ENCODE measurements around the gene SH3TC2.

GRCh38 chr5:149080294-149080693 lies 17.4 kb upstream of the SH3TC2 start:
- TF ChIP-seq CTCF (conservative IDR thresholded peaks at IDR 0.05; ENCODE audit: low read depth, low read length), result no peak
- TF ChIP-seq POLR2A (IDR thresholded peaks at IDR 0.05; ENCODE audit: low read depth, low read length), result no peak
- no peak for TF ChIP-seq USF2 (IDR thresholded peaks at IDR 0.05; ENCODE audit: low read depth, low read length)
- TF ChIP-seq SMC3 (IDR thresholded peaks at IDR 0.05; ENCODE audit: low read depth, low read length), result no peak
- no peak for TF ChIP-seq RAD21 (IDR thresholded peaks at IDR 0.05; ENCODE audit: low read length)
- no peak for TF ChIP-seq FOS (IDR thresholded peaks at IDR 0.05; ENCODE audit: low read depth, low read length)
- no peak for TF ChIP-seq MAZ (IDR thresholded peaks at IDR 0.05; ENCODE audit: borderline replicate concordance, low read depth, low read length)
- no peak for TF ChIP-seq MXI1 (IDR thresholded peaks at IDR 0.05; ENCODE audit: borderline replicate concordance, low read depth, low read length)
- TF ChIP-seq CEBPB (IDR thresholded peaks at IDR 0.05; ENCODE audit: low read depth, low read length), result no peak
- no peak for TF ChIP-seq MAFK (IDR thresholded peaks at IDR 0.05; ENCODE audit: low read depth, low read length)
- TF ChIP-seq ELK1 (IDR thresholded peaks at IDR 0.05; ENCODE audit: borderline replicate concordance, low read depth, low read length), result no peak

Data from IMR-90 (cell line).